DND-41 (cell line): Measurements from ENCODE around the gene DISP1.

Experiments used
- ATAC-seq: fragments of 200-7000 bp; cut with Tn5 transposase; 3 replicates; pipeline ENCODE4 v1.9.1; 2021; ENCODE audit warnings: low read depth; ENCODE audit not compliant: insufficient read depth
- DNase-seq: peaks from one replicate; pipeline ENCODE4 v3.0.0-alpha.2; 2020
- H2AFZ ChIP-seq: 2 replicates; pipeline ENCODE4 v1.6.0; 2012; ENCODE audit warnings: low read depth, low read length
- H3K27ac ChIP-seq: 2 replicates; pipeline ENCODE4 v1.5.1; 2012; ENCODE audit warnings: low read length, inconsistent platforms
- H3K27me3 ChIP-seq: fragments of 200-600 bp; sonication (generic); 2 replicates; pipeline ENCODE4 v1.6.0; 2012; ENCODE audit warnings: low read length, mild to moderate bottlenecking, inconsistent platforms; ENCODE audit not compliant: insufficient read depth, poor library complexity
- H3K36me3 ChIP-seq: 2 replicates; pipeline ENCODE4 v1.5.1; 2012; ENCODE audit warnings: low read length, inconsistent platforms; ENCODE audit not compliant: insufficient read depth
- H3K4me1 ChIP-seq: 2 replicates; pipeline ENCODE4 v1.5.1; 2012; ENCODE audit warnings: mild to moderate bottlenecking, low read length; ENCODE audit not compliant: insufficient read depth
- H3K4me2 ChIP-seq: 2 replicates; pipeline ENCODE4 v1.6.0; 2012; ENCODE audit warnings: mild to moderate bottlenecking, moderate library complexity, low read length, inconsistent platforms; ENCODE audit not compliant: insufficient read depth
- H3K4me3 ChIP-seq, 2 experiments: fragments of 200-600 bp in 1 of 2; shearing (Covaris generic) in 1 of 2; 2 replicates each; pipeline ENCODE4 v1.5.1; 2012 to 2016; ENCODE audit warnings: inconsistent platforms in 2 of 2, low read length in 2 of 2, mild to moderate bottlenecking in 2 of 2, low read depth in 1 of 2, moderate library complexity in 1 of 2
- H3K79me2 ChIP-seq: 2 replicates; pipeline ENCODE4 v1.6.0; 2012; ENCODE audit warnings: low read length, inconsistent platforms; ENCODE audit not compliant: insufficient read depth
- H3K9ac ChIP-seq: 2 replicates; pipeline ENCODE4 v1.6.0; 2012; ENCODE audit warnings: low read depth, mild to moderate bottlenecking, inconsistent platforms, low read length, moderate library complexity
- H3K9me3 ChIP-seq: 2 replicates; pipeline ENCODE4 v1.5.1; 2012; ENCODE audit warnings: low read length, moderate library complexity, mild to moderate bottlenecking, inconsistent platforms; ENCODE audit not compliant: insufficient read depth, severe bottlenecking
- H4K20me1 ChIP-seq: 2 replicates; pipeline ENCODE4 v1.6.0; 2012; ENCODE audit warnings: low read length; ENCODE audit not compliant: insufficient read depth
- CTCF ChIP-seq: IDR thresholded peaks from 2 replicates; pipeline ENCODE4 v1.5.1; 2012; ENCODE audit warnings: borderline replicate concordance, low read length, moderate library complexity, mild to moderate bottlenecking; ENCODE audit not compliant: poor library complexity, severe bottlenecking; ENCODE audit errors: extremely low read depth
- EZH2 ChIP-seq: IDR thresholded peaks from 3 replicates; pipeline ENCODE4 v1.6.1; 2012; ENCODE audit warnings: borderline replicate concordance, low read depth, mild to moderate bottlenecking, moderate library complexity, low read length, inconsistent platforms; ENCODE audit not compliant: severe bottlenecking

Gene DISP1

GRCh38 chr1:222784916-222785315 lies 29.9 kb upstream of the DISP1 start:
- H3K36me3 ChIP-seq = no peaks in the 10 kb centered on the region
- DNase-seq (no peak), ATAC-seq (no peak)
- H3K27ac ChIP-seq = no peak overlapping the region
- TF ChIP-seq EZH2 = no peak
- no peak for TF ChIP-seq CTCF
- H3K9ac ChIP-seq = no peak overlapping the region
- no peaks in the 10 kb centered on the region for H3K27me3 ChIP-seq
- no peak overlapping the region for H3K4me3 ChIP-seq
- no peaks in the 10 kb centered on the region for H3K4me1 ChIP-seq
- no peaks in the 10 kb centered on the region for H3K9me3 ChIP-seq
- no peak overlapping the region for H3K4me2 ChIP-seq
- no peak overlapping the region for H2AFZ ChIP-seq
- no peaks in the 10 kb centered on the region for H4K20me1 ChIP-seq
- no peaks in the 10 kb centered on the region for H3K79me2 ChIP-seq

- DNase-seq (no peak), ATAC-seq (no peak)
- H3K4me3 ChIP-seq = no peak overlapping the region
- no peaks in the 10 kb centered on the region for H3K4me1 ChIP-seq
- H3K27me3 ChIP-seq = no peaks in the 10 kb centered on the region
- no peak overlapping the region for H3K27ac ChIP-seq
- H3K4me2 ChIP-seq = no peak overlapping the region
- TF ChIP-seq EZH2 = no peak
- TF ChIP-seq CTCF = no peak
- H3K36me3 ChIP-seq = no peaks in the 10 kb centered on the region
- no peak overlapping the region for H3K9ac ChIP-seq
- no peak overlapping the region for H2AFZ ChIP-seq
- H4K20me1 ChIP-seq = no peaks in the 10 kb centered on the region
- no peaks in the 10 kb centered on the region for H3K79me2 ChIP-seq
- no peaks in the 10 kb centered on the region for H3K9me3 ChIP-seq
These were observed 29.3 kb upstream of the DISP1 start for GRCh38 chr1:222785529-222785928.

- ATAC-seq (no peak), DNase-seq (no peak)
- Histone ChIP-seq H3K9ac (no peak overlapping the region), H3K79me2 (no peaks in the 10 kb centered on the region), H3K36me3 (no peaks in the 10 kb centered on the region), H3K27me3 (no peaks in the 10 kb centered on the region), H3K27ac (no peak overlapping the region), H3K9me3 (no peaks in the 10 kb centered on the region), H3K4me3 (no peak overlapping the region), H3K4me2 (no peak overlapping the region), H2AFZ (no peak overlapping the region), H3K4me1 (no peaks in the 10 kb centered on the region), H4K20me1 (no peaks in the 10 kb centered on the region)
- TF ChIP-seq CTCF (no peak), EZH2 (no peak)
These were observed 28.7 kb upstream of the DISP1 start for GRCh38 chr1:222786121-222786520.

- Histone ChIP-seq H3K4me2 (no peak overlapping the region), H3K9ac (no peak overlapping the region), H4K20me1 (no peaks in the 10 kb centered on the region), H3K79me2 (no peaks in the 10 kb centered on the region), H3K36me3 (no peaks in the 10 kb centered on the region), H3K27me3 (no peaks in the 10 kb centered on the region), H3K27ac (no peak overlapping the region), H2AFZ (no peak overlapping the region), H3K4me3 (no peak overlapping the region), H3K9me3 (no peaks in the 10 kb centered on the region), H3K4me1 (no peaks in the 10 kb centered on the region)
- no peak for TF ChIP-seq CTCF
- no peak for TF ChIP-seq EZH2
- no peak for ATAC-seq
- DNase-seq = no peak
These were observed 27.1 kb upstream of the DISP1 start for GRCh38 chr1:222787729-222788128.
